ENCODE results near the gene EMC10.
"Not testable (repeated sequence)": the region's sequence is repeated elsewhere in the genome, so short reads cannot be mapped to it uniquely, and the experiment has no call there.

The EMC10 gene

DNA sequence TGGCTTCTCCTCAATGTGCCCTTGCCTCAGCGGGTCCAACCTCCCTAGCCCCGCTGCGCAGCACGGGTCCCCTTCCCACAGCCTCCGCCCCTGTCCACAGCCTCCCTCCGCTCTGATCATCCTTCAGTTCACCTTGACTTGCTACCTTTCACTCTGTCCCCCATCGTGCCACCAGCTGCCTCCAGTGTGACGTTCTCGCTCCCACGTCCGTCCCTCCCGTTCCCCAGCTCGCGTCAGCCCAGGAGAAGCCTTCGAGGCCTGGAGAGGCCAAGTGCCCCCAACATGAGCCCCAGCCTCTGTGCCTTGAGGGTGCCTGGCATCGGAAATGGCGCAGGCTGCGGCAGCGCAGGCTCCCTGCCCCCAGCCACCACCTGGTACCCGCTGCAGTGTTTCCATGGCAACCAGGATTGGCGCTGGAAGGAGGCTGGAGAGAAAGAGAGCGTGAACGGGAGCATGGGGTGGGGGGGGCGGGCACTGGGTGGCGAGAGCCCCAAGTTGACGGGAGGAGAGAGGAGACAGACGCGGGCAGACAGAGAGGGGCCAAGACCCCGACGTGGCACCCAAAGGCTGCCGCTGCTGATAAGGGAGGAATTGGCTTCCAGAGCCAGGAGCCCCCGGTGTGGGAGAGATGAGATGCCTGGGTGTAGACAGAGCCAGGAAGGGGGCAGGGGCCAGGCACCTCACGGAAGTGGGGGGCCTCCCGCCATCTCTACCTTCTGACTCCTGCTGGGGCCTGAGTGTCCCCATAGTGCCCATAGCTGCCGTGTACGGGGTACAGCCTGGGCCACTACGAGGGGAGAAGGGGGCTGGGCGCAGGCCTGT lies 38.2 kb downstream of the EMC10 start:
- DNase-seq (ENCODE audit: low read depth in 2 of 2) = no peak

GRCh38 chr19:50515168-50515561 lies 38.9 kb downstream of the EMC10 start:
- DNase-seq (ENCODE audit: low read depth in 2 of 2) = no peak

GRCh38 chr19:50516456-50516855 lies 40.1 kb downstream of the EMC10 start:
- no peak for DNase-seq (ENCODE audit: low read depth in 2 of 2)

- DNase-seq (ENCODE audit: low read depth in 2 of 2) = no peak
Observed at GRCh38 chr19:50516964-50517703, 40.8 kb downstream of the EMC10 start.

GRCh38 chr19:50517704-50518075 lies 41.4 kb downstream of the EMC10 start:
- DNase-seq (ENCODE audit: low read depth in 2 of 2) = no peak

DNA sequence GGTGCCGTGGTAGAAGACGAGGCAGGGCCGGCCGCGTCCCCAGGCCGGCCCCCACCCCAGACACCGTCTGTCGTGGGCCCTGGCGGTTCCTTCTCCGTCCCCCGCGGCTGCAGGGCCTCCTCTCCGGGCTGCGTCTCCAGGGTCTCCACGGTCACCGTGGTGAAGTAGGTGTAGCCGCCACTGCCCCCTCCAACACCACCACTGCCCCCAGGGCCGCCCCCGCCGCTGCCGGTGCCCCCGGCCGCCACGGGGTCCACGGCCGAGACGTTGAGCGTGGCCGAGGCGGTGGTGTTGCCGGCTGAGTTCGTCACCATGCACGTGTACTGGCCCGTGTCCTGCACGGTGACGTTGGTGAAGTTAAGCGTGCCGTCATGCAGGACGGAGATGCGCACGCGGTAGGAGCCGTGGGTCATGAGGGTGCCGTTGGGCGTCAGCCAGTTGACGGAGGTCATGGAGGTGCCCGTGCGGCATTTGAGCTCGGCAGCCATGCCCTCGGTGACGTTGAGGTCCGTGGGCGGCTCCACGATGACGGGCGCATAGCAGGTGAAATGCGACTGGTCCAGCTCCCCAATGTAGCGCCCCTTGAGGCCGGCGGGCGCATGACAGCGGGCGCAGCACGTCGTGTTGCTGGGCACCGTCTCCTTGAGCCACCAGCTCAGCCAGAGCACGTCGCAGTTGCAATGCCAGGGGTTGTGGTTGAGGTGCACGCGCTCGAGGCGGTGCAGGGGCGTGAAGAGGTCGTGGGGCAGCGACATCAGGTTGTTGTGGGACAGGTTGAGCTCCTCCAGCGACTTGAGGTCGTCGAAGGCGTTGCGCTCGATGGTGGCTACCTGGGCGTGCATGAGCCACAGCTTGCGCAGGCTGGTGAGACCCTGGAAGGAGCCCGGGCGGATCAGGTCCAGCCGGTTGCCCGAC lies 42.0 kb downstream of the EMC10 start:
- no peak for DNase-seq (ENCODE audit: low read depth in 2 of 2)

DNA sequence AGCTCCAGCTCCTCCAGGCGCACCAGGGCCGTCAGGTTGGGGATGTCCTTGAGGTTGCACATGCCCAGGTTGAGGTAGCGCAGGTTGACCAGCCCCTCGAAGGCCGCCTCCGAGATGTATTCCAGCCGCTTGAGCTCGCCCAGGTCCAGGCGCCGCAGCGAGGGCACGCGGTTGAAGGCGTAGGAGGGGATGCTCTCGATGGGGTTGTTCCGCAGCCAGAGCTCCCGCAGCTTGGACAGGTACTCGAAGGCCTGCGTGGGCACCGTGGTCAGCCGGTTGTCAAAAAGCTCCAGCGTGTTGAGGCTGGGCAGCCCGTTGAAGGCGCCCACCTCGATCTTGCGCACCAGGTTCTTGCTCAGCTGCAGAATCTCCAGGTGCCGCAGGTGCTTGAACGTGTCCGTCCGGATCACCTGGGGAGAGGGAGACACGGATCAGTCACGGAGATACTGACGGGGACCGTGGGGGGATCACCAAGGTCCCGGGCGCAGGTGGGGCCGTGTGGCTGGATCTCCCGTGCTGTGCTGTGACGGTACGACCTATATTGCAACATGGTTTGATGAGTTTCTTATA lies 42.8 kb downstream of the EMC10 start:
- no peak for DNase-seq (ENCODE audit: low read depth in 2 of 2)

- no peak for DNase-seq (ENCODE audit: low read depth in 2 of 2)
Observed at GRCh38 chr19:50520822-50521465, 44.6 kb downstream of the EMC10 start.

GRCh38 chr19:50522881-50523280 lies 46.6 kb downstream of the EMC10 start:
- no peak for DNase-seq (ENCODE audit: low read depth in 2 of 2)

DNA sequence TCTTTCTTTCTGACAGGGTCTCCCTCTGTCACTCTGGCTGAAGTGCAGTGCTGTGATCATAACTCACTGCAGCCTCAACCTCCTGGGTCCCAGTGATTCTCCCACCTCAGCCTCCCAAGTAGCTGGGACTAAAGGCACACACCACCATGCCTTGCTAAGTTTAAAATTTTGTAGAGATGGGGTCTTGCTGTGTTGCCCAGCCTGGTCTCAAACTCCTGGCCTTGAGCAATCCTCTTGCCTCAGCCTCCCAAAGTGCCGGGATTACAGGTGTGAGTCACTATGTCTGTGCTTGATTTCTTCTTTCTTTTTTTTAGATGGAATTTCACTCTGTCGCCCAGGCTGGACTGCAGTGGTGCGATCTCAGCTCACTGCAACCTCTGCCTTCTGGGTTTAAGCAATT lies 51.7 kb downstream of the EMC10 start:
- not testable (repeated sequence) for DNase-seq (ENCODE audit: low read depth in 2 of 2)

- no peak for DNase-seq (ENCODE audit: low read depth in 2 of 2)
Observed at GRCh38 chr19:50531171-50531612, 54.9 kb downstream of the EMC10 start.

DNA sequence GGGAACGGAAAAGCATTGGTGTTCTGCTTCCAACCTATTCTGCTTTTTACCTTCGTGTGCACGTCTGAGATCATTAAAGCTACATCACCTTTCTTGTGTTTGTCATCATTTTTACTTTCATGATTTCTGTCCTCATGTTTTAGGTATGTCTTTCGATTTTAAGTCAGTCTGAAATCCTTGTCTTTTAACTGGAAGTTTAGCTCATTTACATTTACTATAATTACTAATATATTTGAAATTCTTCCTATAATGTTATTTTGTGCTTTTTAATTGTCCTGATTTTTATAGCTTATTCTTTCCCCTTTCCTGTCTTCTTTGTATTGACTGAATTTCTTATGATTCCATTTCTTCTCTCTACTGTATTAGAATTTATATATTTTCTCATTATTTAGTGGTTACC lies 56.6 kb downstream of the EMC10 start:
- DNase-seq (ENCODE audit: low read depth in 2 of 2) = no peak

DNA sequence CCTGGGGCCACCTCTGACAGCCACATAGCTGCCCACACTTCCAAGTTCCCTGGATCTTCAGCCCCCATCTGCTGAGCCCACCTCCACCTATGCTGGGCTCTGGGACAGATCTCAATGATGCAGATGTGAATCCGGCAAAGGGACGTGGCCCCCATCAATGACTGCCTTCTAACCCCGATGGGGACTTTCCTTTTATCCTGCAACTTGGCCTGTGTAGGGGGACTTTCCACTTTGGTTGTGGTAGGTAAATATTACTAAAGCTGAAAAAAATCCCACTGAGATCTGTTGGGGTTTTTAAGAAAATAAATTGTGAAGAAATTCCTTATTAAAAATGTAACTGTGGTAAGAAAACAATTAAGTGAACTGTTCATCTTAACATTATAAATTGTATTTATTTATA lies 58.2 kb downstream of the EMC10 start:
- DNase-seq (ENCODE audit: low read depth in 2 of 2) = no peak

GRCh38 chr19:50535672-50536187 lies 59.4 kb downstream of the EMC10 start:
- DNase-seq (ENCODE audit: low read depth in 2 of 2) = no peak

DNA sequence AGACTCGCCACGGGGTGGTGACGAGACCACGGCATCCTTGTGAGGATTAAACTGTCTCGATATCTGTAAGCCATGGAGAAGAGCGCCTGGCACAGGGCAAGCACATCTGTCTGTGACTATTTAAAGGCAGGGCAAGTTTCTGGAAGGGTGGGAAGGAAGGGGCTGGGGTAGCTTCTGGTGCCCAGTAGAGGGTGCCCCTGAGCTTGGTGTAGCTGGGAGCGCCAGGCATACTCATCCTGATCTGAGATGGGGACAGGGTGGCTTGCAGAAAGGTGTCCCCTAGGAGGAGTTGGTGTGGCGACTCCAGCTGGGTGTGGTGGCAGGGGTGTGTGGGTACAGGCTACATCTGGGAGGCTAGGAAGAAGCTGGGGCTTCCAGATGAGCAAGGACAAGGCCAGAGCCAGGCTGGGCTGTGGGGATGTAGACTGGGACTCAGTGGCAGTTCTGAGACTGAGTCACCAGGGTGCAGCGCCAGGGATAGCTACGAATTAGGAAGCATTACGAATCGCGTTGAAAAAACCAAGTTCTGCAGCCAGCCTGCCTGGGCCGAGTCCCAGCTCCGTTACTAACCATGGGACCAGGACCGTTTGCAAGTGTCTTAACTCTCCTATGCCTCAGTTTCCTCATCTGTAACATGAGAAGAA lies 60.5 kb downstream of the EMC10 start:
- DNase-seq (ENCODE audit: low read depth in 2 of 2) = no peak

GRCh38 chr19:50537306-50537685 lies 61.0 kb downstream of the EMC10 start:
- no peak for DNase-seq (ENCODE audit: low read depth in 2 of 2)

GRCh38 chr19:50537769-50538230 lies 61.5 kb downstream of the EMC10 start:
- peak in 1 of 2 donors; percentile 19 for DNase-seq (ENCODE audit: low read depth in 2 of 2)

Data from stimulated activated CD8-positive, alpha-beta memory T cell treated with anti-CD3 and anti-CD28 coated beads, Interleukin-15, amount 100 ng/mL, for 4 hours (primary cell).